ENCODE results near the gene SF3A1.

The SF3A1 gene

GRCh38 chr22:30285176-30285845 lies 71.4 kb downstream of the SF3A1 start:
- no peak for DNase-seq

GRCh38 chr22:30284666-30285065 lies 72.0 kb downstream of the SF3A1 start:
- no peak for DNase-seq

GRCh38 chr22:30284172-30284571 lies 72.5 kb downstream of the SF3A1 start:
- DNase-seq, result no peak

GRCh38 chr22:30283342-30283741 lies 73.4 kb downstream of the SF3A1 start:
- DNase-seq, result no peak

- DNase-seq, result no peak
Measured at GRCh38 chr22:30282616-30283046, 74.1 kb downstream of the SF3A1 start.
